Heart left ventricle (tissue), 16 donors: ENCODE data around the gene TAB3. TPM values are rescaled to one million over a fixed set of nuclear protein-coding genes. Genes with fewer than 3 reads are reported as not detected.

Experiments used
- ATAC-seq, 4 donors: fragments of 200-7000 bp; cut with Tn5 transposase; one replicate each; pipeline ENCODE4 v1.9.1; 2020 to 2022; ENCODE audit warnings: moderate library complexity in 4 of 4, mild to moderate bottlenecking in 3 of 4, moderate number of reproducible peaks in 1 of 4
- DNase-seq, 5 donors: peaks; one replicate each; pipeline ENCODE4 v3.0.0-alpha.2; 2020
- H3K27ac ChIP-seq, 12 donors: fragments of 200-600 bp; sonication (generic) in 4 of 12; one replicate each; pipeline versions ENCODE4 v1.5.0 to v1.8.0; 2016 to 2022; ENCODE audit warnings: mild to moderate bottlenecking in 2 of 12
- H3K27me3 ChIP-seq, 9 donors: fragments of 200-600 bp; sonication (generic) in 2 of 9; one replicate each; pipeline versions ENCODE4 v1.5.1 to v1.8.0; 2016 to 2022; ENCODE audit warnings: mild to moderate bottlenecking in 3 of 9
- H3K36me3 ChIP-seq, 9 donors: fragments of 200-600 bp; sonication (generic) in 2 of 9; one replicate each; pipeline versions ENCODE4 v1.5.0 to v1.8.0; 2018 to 2022; ENCODE audit warnings: mild to moderate bottlenecking in 2 of 9
- H3K4me1 ChIP-seq, 12 donors: fragments of 200-600 bp; sonication (generic) in 4 of 12; one replicate each; pipeline versions ENCODE4 v1.5.0 to v1.8.0; 2016 to 2022; ENCODE audit warnings: mild to moderate bottlenecking in 3 of 12
- H3K4me3 ChIP-seq, 12 donors: fragments of 200-600 bp; sonication (generic) in 4 of 12; one replicate each; pipeline versions ENCODE4 v1.5.0 to v1.8.0; 2017 to 2022; ENCODE audit warnings: mild to moderate bottlenecking in 9 of 12, moderate library complexity in 4 of 12
- H3K9me3 ChIP-seq, 12 donors: fragments of 200-600 bp; sonication (generic) in 4 of 12; one replicate each; pipeline versions ENCODE4 v1.5.0 to v1.8.0; 2016 to 2022; ENCODE audit warnings: mild to moderate bottlenecking in 1 of 12
- CTCF ChIP-seq, 12 donors: fragments of 200-600 bp; sonication (generic) in 4 of 12; IDR thresholded peaks; one replicate each; pipeline versions ENCODE4 v1.5.0 to v1.8.0; 2018 to 2022; ENCODE audit warnings: antibody characterized with exemption in 12 of 12, mild to moderate bottlenecking in 5 of 12
- POLR2A ChIP-seq, 2 donors: fragments of 450-650 bp; IDR thresholded peaks; one replicate each; pipeline ENCODE4 v1.6.1; 2017; ENCODE audit warnings: antibody characterized with exemption in 2 of 2, mild to moderate bottlenecking in 2 of 2, moderate library complexity in 2 of 2
- WGBS, 4 donors: extraction: QIAGEN DNeasy Blood & Tissue Kit in 2 of 4; methylation state at CpG; one replicate each; pipeline versions ENCODE4 v1.1.5 to v1.1.7; 2013 to 2018; 5-methylcytosine and 5-hydroxymethylcytosine counted together
- intact Hi-C, 10 donors: fragments of 100-400 bp; cut with DNase I; formaldehyde crosslinking; loops; one replicate each; pipeline versions ENCODE4 v1.11.1 to v1.14.2; 2022
- polyA plus RNA-seq, 2 donors: library from polyadenylated mRNA; stranded (reverse); fragments of 200-250 nt; gene quantifications; one replicate each; pipeline ENCODE4 v1.2.3, GENCODE V29; 2013
- total RNA-seq, 9 donors: library from RNA; depleted of rRNA in 2 of 9; stranded (reverse); fragments of >200 nt in 2 of 9; fragmentation: NEBNext Ultra II Directional in 3 of 9; extraction: Animal tissue kit (Norgen Biotek cat#: 25700) in 3 of 9; gene quantifications; one replicate each; pipeline versions ENCODE4 v1.1.0 to v1.2.4, GENCODE V29; 2016 to 2023
- donor health status: ischemic (EF 13 %, LVEDD 7.1; RV severe dilation, severe dysfunction).
- donor health status: healthy with polysubstance abuse.
- donor health status: DM: no; HTN: yes; CAD: no.
- donor health status: DM: no; HTN: no; CAD: no.
- donor health status: ischemic (EF 25% LVEDD 6.9; RV normal size, moderate dysfunction).
- donor health status: ischemic (EF 25% LVEDD 5.7; RV mildly dilated, moderate dysfunction).
- donor health status: healthy.
- donor health status: DM: yes; HTN: yes; CAD: no.
- donor health status: ischemic (EF 35%, LVEDD 5.7; RV mildly dilated, moderate dysfunction).
- donor health status: nonischemic (EF 11% LVEDD 7.7; RV severe dilation, severe dysfunction).
- donor health status: DM: yes; HTN: yes; CAD: no.
- donor health status: PGD.
- donor health status: ischemic (EF 29% LVEDD 5.4; RV normal size, mild dysfunction).
- donor health status: nonischemic (EF 23%, LVEDD 6.1; RV moderate dilation, normal function).

The TAB3 gene
- total and polyA plus RNA-seq, 11 donors: 3.8 to 27.8 (median 14.9) TPM

- TF ChIP-seq CTCF (IDR thresholded peaks at IDR 0.05): no peak
- TF ChIP-seq POLR2A (IDR thresholded peaks at IDR 0.05): no peak
- H3K27ac ChIP-seq: no peak overlapping the region
- H3K9me3 ChIP-seq: no peaks in the 10 kb centered on the region
- H3K36me3 ChIP-seq: no peaks in the 10 kb centered on the region
- DNase-seq (no peak), ATAC-seq (no peak)
- H3K4me3 ChIP-seq: no peak overlapping the region
- no peaks in the 10 kb centered on the region for H3K27me3 ChIP-seq
- whole genome bisulfite sequencing, 4 donors: 87 to 98% (median 93%) methylated on average over 1 of the region's 1 CpG
- H3K4me1 ChIP-seq: no peaks in the 10 kb centered on the region
- intact Hi-C loops: no loop called here
Measured at GRCh38 chrX:30793767-30794103, 95.3 kb downstream of the TAB3 start.

- intact Hi-C loops: no loop called here
- no peaks in the 10 kb centered on the region for H3K27me3 ChIP-seq
- H3K36me3 ChIP-seq: no peaks in the 10 kb centered on the region
- no peak for DNase-seq
- H3K9me3 ChIP-seq: no peaks in the 10 kb centered on the region
- H3K27ac ChIP-seq: no peak overlapping the region
- no peak for ATAC-seq
- H3K4me1 ChIP-seq: no peaks in the 10 kb centered on the region
- 74 to 91% (median 87%) methylated on average over 3 of the region's 3 CpGs for WGBS, 4 donors
- TF ChIP-seq POLR2A (IDR thresholded peaks at IDR 0.05) (no peak), CTCF (IDR thresholded peaks at IDR 0.05) (no peak)
- H3K4me3 ChIP-seq: no peak overlapping the region
Measured at GRCh38 chrX:30793075-30793766, 95.8 kb downstream of the TAB3 start.

GRCh38 chrX:30791296-30792278 lies 97.5 kb downstream of the TAB3 start:
- Histone ChIP-seq H3K9me3 (no peaks in the 10 kb centered on the region), H3K27ac (no peak overlapping the region), H3K36me3 (no peaks in the 10 kb centered on the region), H3K27me3 (no peaks in the 10 kb centered on the region), H3K4me3 (no peak overlapping the region), H3K4me1 (no peaks in the 10 kb centered on the region)
- intact Hi-C loops: no loop called here
- TF ChIP-seq POLR2A (IDR thresholded peaks at IDR 0.05) (no peak), CTCF (IDR thresholded peaks at IDR 0.05) (no peak)
- DNase-seq: no peak
- 84 to 97% (median 89%) methylated on average over 8 of the region's 8 CpGs for WGBS, 4 donors
- ATAC-seq: no peak

- intact Hi-C loops: no loop called here
- 50 to 63% (median 54%) methylated on average over 9 of the region's 9 CpGs for WGBS, 4 donors
- H3K27ac ChIP-seq: no peak overlapping the region
- TF ChIP-seq CTCF (IDR thresholded peaks at IDR 0.05): no peak
- no peak for TF ChIP-seq POLR2A (IDR thresholded peaks at IDR 0.05)
- H3K4me3 ChIP-seq: no peak overlapping the region
- H3K4me1 ChIP-seq: no peaks in the 10 kb centered on the region
- H3K27me3 ChIP-seq: peaks cover 0 to 5% (median 0%) of the 10 kb centered on the region in 9 donors
- ATAC-seq (no peak), DNase-seq (no peak)
- no peaks in the 10 kb centered on the region for H3K9me3 ChIP-seq
- H3K36me3 ChIP-seq: no peaks in the 10 kb centered on the region
Measured at GRCh38 chrX:30787012-30787411, 102.0 kb downstream of the TAB3 start.
